Measurements from ENCODE around the gene IMPA2. TPM values are rescaled to one million over a fixed set of nuclear protein-coding genes. Genes with fewer than 3 reads are reported as not detected.
"Not testable (repeated sequence)": the region's sequence is repeated elsewhere in the genome, so short reads cannot be mapped to it uniquely, and the experiment has no call there.

Gene IMPA2
- total RNA-seq, 1 donor from 2014 or later: 33.9 TPM

DNA sequence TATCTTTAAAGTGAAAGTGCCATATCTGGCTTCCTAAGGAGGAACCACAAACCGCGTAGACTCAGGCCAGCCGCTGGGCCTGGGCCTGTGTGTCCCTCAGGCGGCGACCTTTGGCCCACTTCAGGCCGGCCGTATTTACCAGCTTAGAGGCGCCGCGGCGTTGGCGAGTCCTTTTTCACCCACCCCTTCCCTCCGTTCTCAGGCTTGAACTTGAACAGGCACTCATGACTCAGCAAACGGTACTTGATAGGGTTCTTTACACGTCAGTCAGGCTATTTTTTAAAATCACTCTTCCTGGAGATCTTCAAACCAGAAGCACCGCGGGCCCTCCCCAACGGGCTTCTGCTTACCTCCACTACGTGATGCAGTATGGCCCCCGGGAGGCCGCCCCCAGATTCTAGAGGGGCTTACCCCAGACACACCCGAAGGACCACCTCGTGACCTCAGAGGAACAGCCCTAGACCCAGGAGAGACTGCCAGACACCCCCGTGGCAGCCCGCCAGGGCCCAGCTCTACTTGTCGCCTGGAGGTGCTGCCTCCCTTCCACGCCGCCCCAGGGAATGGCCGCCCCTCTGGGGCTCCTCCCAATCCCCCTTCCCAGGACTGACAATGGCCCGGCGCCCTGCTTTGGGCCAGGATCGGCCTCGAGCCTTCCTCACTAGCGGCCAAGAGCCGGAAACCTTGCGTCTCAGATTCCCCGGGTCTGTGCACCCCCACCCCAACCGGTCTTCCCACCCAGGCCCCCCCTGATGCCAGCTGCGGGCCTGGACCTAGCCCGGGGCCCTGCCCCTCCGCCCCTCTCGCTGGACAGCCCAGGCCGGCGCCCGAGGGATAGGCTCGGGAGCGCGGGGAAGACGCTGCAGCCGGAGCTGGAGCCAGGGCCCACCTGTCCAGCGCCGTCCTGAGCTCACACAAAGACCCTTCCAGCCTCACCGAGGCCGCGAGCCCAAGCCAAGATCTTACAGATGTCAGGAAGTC, 33.8 kb upstream of the IMPA2 start:
- Histone ChIP-seq H3K9me3 (ENCODE audit: control insufficient read depth in 3 of 3, low read length in 3 of 3) (no peaks in the 10 kb centered on the region), H3K4me1 (ENCODE audit: control insufficient read depth in 3 of 3, insufficient read depth in 3 of 3, low read length in 3 of 3) (peaks cover 8 to 33% (median 11%) of the 10 kb centered on the region in 3 donors), H3K36me3 (ENCODE audit: control insufficient read depth in 3 of 3, insufficient read depth in 3 of 3, low read length in 3 of 3) (no peaks in the 10 kb centered on the region), H3K27ac (ENCODE audit: low read depth, low read length) (peak overlapping the region; percentile 97), H3K9ac (ENCODE audit: low read depth in 1 of 3, low read length in 3 of 3) (peak overlapping the region; percentile 79 to 88 (median 85)), H3K4me3 (ENCODE audit: low read length in 3 of 3) (peak overlapping the region; percentile 39 to 84 (median 65)), H3K27me3 (ENCODE audit: control insufficient read depth in 3 of 3, insufficient read depth in 3 of 3, low read length in 3 of 3) (no peaks in the 10 kb centered on the region)

- Histone ChIP-seq H3K4me3 (ENCODE audit: low read length in 3 of 3) (no peak overlapping the region), H3K9ac (ENCODE audit: low read depth in 1 of 3, low read length in 3 of 3) (no peak overlapping the region), H3K36me3 (ENCODE audit: control insufficient read depth in 3 of 3, insufficient read depth in 3 of 3, low read length in 3 of 3) (no peaks in the 10 kb centered on the region), H3K4me1 (ENCODE audit: control insufficient read depth in 3 of 3, insufficient read depth in 3 of 3, low read length in 3 of 3) (peaks cover 8 to 28% (median 11%) of the 10 kb centered on the region in 3 donors), H3K27me3 (ENCODE audit: control insufficient read depth in 3 of 3, insufficient read depth in 3 of 3, low read length in 3 of 3) (no peaks in the 10 kb centered on the region), H3K27ac (ENCODE audit: low read depth, low read length) (peak overlapping the region; percentile 40), H3K9me3 (ENCODE audit: control insufficient read depth in 3 of 3, low read length in 3 of 3) (no peaks in the 10 kb centered on the region)
Observed at GRCh38 chr18:11948852-11949523, 32.3 kb upstream of the IMPA2 start.

DNA sequence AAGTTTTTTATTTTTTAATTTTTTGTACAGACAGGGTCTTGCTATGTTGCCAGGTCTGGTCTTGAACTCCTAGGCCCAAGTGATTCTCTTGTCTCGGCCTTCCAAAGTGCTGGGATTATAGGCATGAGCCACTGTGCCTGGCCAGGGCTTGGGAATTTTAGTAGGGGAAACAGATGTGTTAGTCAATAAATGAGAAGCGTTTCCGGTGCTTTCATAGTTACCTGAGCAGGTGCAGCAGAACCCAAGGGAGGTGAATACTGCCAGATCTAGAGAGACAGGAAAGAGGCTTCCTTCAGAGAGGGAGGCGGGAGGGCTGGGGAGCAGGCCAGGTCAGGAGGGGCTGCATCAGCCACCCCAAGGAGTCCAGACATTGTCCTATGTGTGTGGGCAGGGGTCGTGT, 30.5 kb upstream of the IMPA2 start:
- Histone ChIP-seq H3K9ac (ENCODE audit: low read depth in 1 of 3, low read length in 3 of 3) (no peak overlapping the region), H3K4me1 (ENCODE audit: control insufficient read depth in 3 of 3, insufficient read depth in 3 of 3, low read length in 3 of 3) (peaks cover 8 to 21% (median 11%) of the 10 kb centered on the region in 3 donors), H3K9me3 (ENCODE audit: control insufficient read depth in 3 of 3, low read length in 3 of 3) (no peaks in the 10 kb centered on the region), H3K27me3 (ENCODE audit: control insufficient read depth in 3 of 3, insufficient read depth in 3 of 3, low read length in 3 of 3) (no peaks in the 10 kb centered on the region), H3K36me3 (ENCODE audit: control insufficient read depth in 3 of 3, insufficient read depth in 3 of 3, low read length in 3 of 3) (no peaks in the 10 kb centered on the region), H3K4me3 (ENCODE audit: low read length in 3 of 3) (no peak overlapping the region), H3K27ac (ENCODE audit: low read depth, low read length) (no peak overlapping the region)

GRCh38 chr18:11951390-11951851, 29.9 kb upstream of the IMPA2 start:
- Histone ChIP-seq H3K27me3 (ENCODE audit: control insufficient read depth in 3 of 3, insufficient read depth in 3 of 3, low read length in 3 of 3) (no peaks in the 10 kb centered on the region), H3K4me1 (ENCODE audit: control insufficient read depth in 3 of 3, insufficient read depth in 3 of 3, low read length in 3 of 3) (peaks cover 6 to 15% (median 8%) of the 10 kb centered on the region in 3 donors), H3K4me3 (ENCODE audit: low read length in 3 of 3) (no peak overlapping the region), H3K36me3 (ENCODE audit: control insufficient read depth in 3 of 3, insufficient read depth in 3 of 3, low read length in 3 of 3) (no peaks in the 10 kb centered on the region), H3K9ac (ENCODE audit: low read depth in 1 of 3, low read length in 3 of 3) (no peak overlapping the region), H3K9me3 (ENCODE audit: control insufficient read depth in 3 of 3, low read length in 3 of 3) (no peaks in the 10 kb centered on the region), H3K27ac (ENCODE audit: low read depth, low read length) (no peak overlapping the region)

DNA sequence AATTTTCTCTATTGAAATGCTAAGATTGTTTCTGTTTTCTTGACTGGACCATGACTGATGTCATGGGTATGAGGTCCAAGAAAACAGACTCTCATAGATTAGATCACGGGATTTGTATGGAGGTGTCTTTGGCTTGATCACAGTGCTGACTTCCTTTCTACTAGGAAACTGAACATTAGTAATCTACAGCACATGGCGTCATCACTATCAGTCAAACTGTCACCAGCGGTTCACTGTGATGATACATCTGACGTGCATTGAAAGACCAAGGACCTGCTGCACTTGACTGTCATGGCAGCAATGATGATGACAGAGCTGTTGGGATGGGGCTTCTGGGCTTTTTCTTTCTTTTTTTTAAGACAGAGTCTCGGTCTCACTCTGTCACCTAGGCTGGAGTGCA, 28.2 kb upstream of the IMPA2 start:
- Histone ChIP-seq H3K4me1 (ENCODE audit: control insufficient read depth in 3 of 3, insufficient read depth in 3 of 3, low read length in 3 of 3) (peaks cover 0 to 11% (median 0%) of the 10 kb centered on the region in 3 donors), H3K4me3 (ENCODE audit: low read length in 3 of 3) (no peak overlapping the region), H3K9me3 (ENCODE audit: control insufficient read depth in 3 of 3, low read length in 3 of 3) (no peaks in the 10 kb centered on the region), H3K27me3 (ENCODE audit: control insufficient read depth in 3 of 3, insufficient read depth in 3 of 3, low read length in 3 of 3) (no peaks in the 10 kb centered on the region), H3K27ac (ENCODE audit: low read depth, low read length) (no peak overlapping the region), H3K9ac (ENCODE audit: low read depth in 1 of 3, low read length in 3 of 3) (no peak overlapping the region), H3K36me3 (ENCODE audit: control insufficient read depth in 3 of 3, insufficient read depth in 3 of 3, low read length in 3 of 3) (no peaks in the 10 kb centered on the region)

DNA sequence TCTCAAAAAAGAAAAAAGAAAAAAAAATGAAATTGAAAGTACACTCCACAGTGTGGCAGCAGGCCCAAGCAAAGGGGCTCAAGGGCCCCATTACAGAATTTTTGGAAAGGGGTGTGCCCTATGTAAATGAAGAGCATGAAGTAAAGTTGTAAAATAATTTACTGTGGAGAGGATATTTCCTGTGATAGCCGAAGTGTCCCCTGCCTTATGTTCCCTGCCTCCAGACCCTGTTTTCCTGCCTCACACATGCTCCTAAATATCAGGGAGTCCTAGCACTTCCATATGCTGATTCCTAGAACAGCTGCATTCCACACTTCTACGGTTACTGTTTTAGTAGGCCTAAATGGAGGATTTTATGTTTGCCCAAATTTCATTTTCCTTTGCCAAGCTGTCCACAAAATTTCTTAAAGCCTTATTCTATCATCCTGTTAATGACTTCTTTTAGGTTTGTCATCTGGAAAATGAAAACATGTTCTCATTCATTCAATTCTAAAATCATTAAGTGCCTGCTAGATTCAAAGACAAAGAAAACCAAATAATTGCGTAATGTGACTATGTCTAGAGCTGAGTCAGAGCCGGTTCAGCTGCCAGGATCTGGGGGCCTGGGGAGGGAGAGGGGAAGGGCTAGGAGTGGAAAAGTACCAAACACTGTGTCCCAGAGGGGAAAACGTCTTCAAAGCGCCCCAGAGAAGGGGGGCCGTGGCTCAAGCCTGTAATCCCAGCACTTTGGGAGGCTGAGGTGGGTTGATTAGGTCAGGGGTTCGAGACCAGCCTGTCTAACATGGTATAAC, 25.9 kb upstream of the IMPA2 start:
- Histone ChIP-seq H3K27ac (ENCODE audit: low read depth, low read length) (peak overlapping the region; percentile 14), H3K36me3 (ENCODE audit: control insufficient read depth in 3 of 3, insufficient read depth in 3 of 3, low read length in 3 of 3) (no peaks in the 10 kb centered on the region), H3K9ac (ENCODE audit: low read depth in 1 of 3, low read length in 3 of 3) (no peak overlapping the region), H3K27me3 (ENCODE audit: control insufficient read depth in 3 of 3, insufficient read depth in 3 of 3, low read length in 3 of 3) (no peaks in the 10 kb centered on the region), H3K9me3 (ENCODE audit: control insufficient read depth in 3 of 3, low read length in 3 of 3) (no peaks in the 10 kb centered on the region), H3K4me3 (ENCODE audit: low read length in 3 of 3) (no peak overlapping the region), H3K4me1 (ENCODE audit: control insufficient read depth in 3 of 3, insufficient read depth in 3 of 3, low read length in 3 of 3) (peaks cover 0 to 8% (median 0%) of the 10 kb centered on the region in 3 donors)

DNA sequence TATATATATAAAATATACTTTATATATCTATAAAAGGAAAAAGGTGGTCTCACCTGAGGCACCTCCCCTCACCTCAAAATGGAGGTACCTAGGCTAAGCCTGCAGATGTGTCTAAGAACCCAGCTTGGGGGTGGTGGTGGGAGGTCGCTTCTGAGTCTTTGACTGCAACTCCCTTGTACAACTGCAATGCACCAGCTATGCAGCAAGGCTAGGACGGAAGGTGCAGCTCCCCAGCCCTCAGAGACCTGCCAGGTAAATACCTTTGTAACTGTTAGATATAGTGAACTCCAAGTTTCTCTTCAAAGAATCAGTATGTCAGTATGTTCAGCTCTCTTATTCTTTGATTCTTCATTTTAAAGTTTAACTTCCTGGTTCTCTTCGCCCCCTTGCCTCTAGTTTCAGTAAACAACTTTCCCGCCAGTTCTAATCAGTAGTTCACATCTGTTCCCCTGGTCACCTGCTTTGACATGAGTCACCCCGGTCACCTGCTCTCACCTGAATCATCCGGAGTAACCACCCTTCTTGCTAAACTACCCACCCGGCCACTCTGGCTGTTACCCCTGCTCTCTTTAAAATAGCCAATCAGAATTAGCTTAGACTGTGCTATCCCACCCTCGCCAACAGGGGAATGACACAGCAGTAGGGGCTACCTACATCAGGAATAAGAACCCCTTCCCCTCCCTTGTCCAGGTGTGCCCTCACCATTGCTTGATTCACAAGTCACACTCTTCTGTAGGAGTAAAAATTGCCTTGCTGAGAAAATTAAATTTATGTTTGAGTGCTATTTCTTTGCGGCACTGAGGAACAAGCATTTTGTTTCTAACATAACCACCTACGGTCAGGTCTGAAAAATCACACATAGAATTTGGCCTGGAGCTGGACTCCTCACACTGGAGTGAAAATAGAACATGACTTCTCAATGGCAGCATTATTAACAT, 24.7 kb upstream of the IMPA2 start:
- Histone ChIP-seq H3K4me3 (ENCODE audit: low read length in 3 of 3) (no peak overlapping the region), H3K4me1 (ENCODE audit: control insufficient read depth in 3 of 3, insufficient read depth in 3 of 3, low read length in 3 of 3) (peaks cover 0 to 4% (median 0%) of the 10 kb centered on the region in 3 donors), H3K9me3 (ENCODE audit: control insufficient read depth in 3 of 3, low read length in 3 of 3) (no peaks in the 10 kb centered on the region), H3K27me3 (ENCODE audit: control insufficient read depth in 3 of 3, insufficient read depth in 3 of 3, low read length in 3 of 3) (no peaks in the 10 kb centered on the region), H3K27ac (ENCODE audit: low read depth, low read length) (no peak overlapping the region), H3K36me3 (ENCODE audit: control insufficient read depth in 3 of 3, insufficient read depth in 3 of 3, low read length in 3 of 3) (no peaks in the 10 kb centered on the region), H3K9ac (ENCODE audit: low read depth in 1 of 3, low read length in 3 of 3) (no peak overlapping the region)

- no peaks in the 10 kb centered on the region for H3K27me3 ChIP-seq (ENCODE audit: control insufficient read depth in 3 of 3, insufficient read depth in 3 of 3, low read length in 3 of 3)
- no peak overlapping the region for H3K27ac ChIP-seq (ENCODE audit: low read depth, low read length)
- H3K9ac ChIP-seq (ENCODE audit: low read depth in 1 of 3, low read length in 3 of 3): no peak overlapping the region
- no peak overlapping the region for H3K4me3 ChIP-seq (ENCODE audit: low read length in 3 of 3)
- H3K4me1 ChIP-seq (ENCODE audit: control insufficient read depth in 3 of 3, insufficient read depth in 3 of 3, low read length in 3 of 3): no peaks in the 10 kb centered on the region
- no peaks in the 10 kb centered on the region for H3K36me3 ChIP-seq (ENCODE audit: control insufficient read depth in 3 of 3, insufficient read depth in 3 of 3, low read length in 3 of 3)
- no peaks in the 10 kb centered on the region for H3K9me3 ChIP-seq (ENCODE audit: control insufficient read depth in 3 of 3, low read length in 3 of 3)
Observed at GRCh38 chr18:11957636-11958035, 23.7 kb upstream of the IMPA2 start.

- H3K9ac ChIP-seq (ENCODE audit: low read depth in 1 of 3, low read length in 3 of 3); H3K27ac ChIP-seq (ENCODE audit: low read depth, low read length); H3K27me3 ChIP-seq (ENCODE audit: control insufficient read depth in 3 of 3, insufficient read depth in 3 of 3, low read length in 3 of 3); H3K4me3 ChIP-seq (ENCODE audit: low read length in 3 of 3); H3K4me1 ChIP-seq (ENCODE audit: control insufficient read depth in 3 of 3, insufficient read depth in 3 of 3, low read length in 3 of 3); H3K36me3 ChIP-seq (ENCODE audit: control insufficient read depth in 3 of 3, insufficient read depth in 3 of 3, low read length in 3 of 3); H3K9me3 ChIP-seq (ENCODE audit: control insufficient read depth in 3 of 3, low read length in 3 of 3): not testable (repeated sequence)
Observed at GRCh38 chr18:11959651-11960050, 21.7 kb upstream of the IMPA2 start.
